ENCODE data around the gene THEMIS.

THEMIS gene

DNA sequence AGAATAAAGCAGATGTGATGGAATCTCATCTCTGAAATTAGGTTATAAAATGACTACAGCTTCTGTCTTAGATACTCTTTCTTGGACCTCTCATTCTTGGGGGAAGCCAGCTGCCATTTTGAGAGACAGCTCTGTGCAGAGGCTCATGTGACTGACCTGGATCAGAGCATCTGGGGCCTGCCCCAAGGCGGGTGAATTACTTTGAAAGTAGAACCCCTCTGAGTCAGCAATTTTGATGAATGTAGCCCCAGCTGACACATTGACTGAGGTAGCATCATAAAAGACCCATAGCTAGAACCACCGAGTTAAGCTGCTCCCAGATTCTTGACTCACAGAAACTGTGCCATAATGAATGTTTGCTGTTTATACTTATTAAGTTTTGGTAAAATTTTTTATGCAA lies 124.5 kb downstream of the THEMIS start:
- DNase-seq (ENCODE audit: low read depth): no peak
- TF ChIP-seq, protein P1, sequence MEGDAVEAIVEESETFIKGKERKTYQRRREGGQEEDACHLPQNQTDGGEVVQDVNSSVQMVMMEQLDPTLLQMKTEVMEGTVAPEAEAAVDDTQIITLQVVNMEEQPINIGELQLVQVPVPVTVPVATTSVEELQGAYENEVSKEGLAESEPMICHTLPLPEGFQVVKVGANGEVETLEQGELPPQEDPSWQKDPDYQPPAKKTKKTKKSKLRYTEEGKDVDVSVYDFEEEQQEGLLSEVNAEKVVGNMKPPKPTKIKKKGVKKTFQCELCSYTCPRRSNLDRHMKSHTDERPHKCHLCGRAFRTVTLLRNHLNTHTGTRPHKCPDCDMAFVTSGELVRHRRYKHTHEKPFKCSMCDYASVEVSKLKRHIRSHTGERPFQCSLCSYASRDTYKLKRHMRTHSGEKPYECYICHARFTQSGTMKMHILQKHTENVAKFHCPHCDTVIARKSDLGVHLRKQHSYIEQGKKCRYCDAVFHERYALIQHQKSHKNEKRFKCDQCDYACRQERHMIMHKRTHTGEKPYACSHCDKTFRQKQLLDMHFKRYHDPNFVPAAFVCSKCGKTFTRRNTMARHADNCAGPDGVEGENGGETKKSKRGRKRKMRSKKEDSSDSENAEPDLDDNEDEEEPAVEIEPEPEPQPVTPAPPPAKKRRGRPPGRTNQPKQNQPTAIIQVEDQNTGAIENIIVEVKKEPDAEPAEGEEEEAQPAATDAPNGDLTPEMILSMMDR (conservative IDR thresholded peaks at IDR 0.05; ENCODE audit: low read depth, low read length): no peak
- no peak overlapping the region for H3K4me3 ChIP-seq (ENCODE audit: low read depth, low read length)

DNA sequence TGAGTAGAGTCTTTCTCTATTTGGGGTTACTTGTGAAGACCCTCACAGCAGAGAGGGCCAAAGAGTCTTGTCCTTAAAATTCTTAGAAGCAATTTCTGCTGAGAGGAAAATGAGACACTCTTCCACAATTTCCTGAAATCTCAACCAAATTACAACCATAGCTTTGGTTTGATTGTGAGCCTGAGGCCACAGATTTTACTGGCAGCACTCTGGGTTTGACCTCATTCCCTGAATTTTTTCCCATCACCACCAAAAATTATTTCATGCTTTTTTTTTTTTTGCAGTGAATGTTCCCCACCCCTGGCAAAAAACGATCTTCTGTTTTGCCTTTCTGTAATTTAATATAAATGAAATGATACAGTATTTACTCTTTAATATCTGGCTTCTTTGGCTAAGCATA lies 125.5 kb downstream of the THEMIS start:
- TF ChIP-seq, protein P1 (conservative IDR thresholded peaks at IDR 0.05; ENCODE audit: low read depth, low read length): no peak
- no peak for DNase-seq (ENCODE audit: low read depth)
- H3K4me3 ChIP-seq (ENCODE audit: low read depth, low read length): no peak overlapping the region

DNA sequence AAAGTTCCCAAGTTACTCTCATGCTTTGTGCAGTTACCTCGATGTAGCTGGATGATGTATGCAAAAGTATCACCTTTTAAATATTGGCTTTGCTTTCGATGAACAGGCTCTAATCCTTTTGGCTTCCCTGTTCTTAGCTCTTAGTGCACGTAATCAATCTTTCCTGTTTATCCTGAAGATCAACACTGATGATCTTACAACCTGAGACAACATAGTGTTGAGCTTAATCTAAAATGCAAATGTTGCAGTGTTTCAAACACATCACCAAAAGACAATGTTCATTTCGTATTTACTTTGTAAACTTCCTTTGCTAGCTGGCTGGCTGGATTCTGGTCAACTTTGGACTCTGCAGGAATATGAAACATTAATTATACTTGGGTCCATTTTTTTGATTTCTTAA lies 132.1 kb downstream of the THEMIS start:
- no peak for DNase-seq (ENCODE audit: low read depth)
- TF ChIP-seq, protein P1 (conservative IDR thresholded peaks at IDR 0.05; ENCODE audit: low read depth, low read length): no peak
- H3K4me3 ChIP-seq (ENCODE audit: low read depth, low read length): no peak overlapping the region

DNA sequence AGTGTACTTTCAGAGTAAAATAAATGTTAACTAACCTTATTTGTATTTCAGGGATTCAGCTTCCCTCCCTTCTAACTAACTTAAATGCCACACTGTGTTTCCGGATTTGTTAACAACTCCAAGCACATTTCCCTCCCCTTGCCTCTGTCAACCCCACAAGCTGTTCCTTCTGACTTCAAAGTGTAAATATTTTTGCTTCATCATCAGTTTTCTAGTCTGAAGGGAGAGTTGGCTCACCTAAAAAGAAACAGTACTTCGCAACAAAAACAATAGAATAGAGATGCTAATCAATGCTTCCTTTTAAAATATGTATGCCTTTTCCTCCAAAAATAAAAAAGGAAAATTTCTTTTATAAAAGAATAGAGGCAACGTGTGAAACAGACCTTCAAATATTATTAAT lies 132.6 kb downstream of the THEMIS start:
- TF ChIP-seq, protein P1 (conservative IDR thresholded peaks at IDR 0.05; ENCODE audit: low read depth, low read length): no peak
- no peak overlapping the region for H3K4me3 ChIP-seq (ENCODE audit: low read depth, low read length)
- DNase-seq (ENCODE audit: low read depth): no peak

DNA sequence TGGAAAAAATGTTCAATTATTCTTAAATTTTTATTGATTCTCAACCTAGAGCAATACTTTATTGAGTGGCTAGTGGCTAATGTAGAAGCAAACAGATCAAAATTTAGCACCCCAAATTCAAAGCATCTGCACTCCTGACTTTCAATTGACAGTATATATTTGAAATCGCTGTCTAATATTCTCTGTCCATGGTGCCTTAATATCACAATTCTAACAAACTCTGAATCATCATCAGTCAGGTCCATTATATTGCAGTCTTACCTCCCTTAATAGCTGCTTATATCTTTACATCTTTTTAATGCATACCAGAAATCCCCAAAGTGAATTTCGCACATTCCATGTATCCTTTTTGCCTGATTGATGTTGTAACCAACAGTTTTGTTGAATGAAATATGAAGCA lies 134.9 kb downstream of the THEMIS start:
- no peak for DNase-seq (ENCODE audit: low read depth)
- TF ChIP-seq, protein P1 (conservative IDR thresholded peaks at IDR 0.05; ENCODE audit: low read depth, low read length): no peak
- no peak overlapping the region for H3K4me3 ChIP-seq (ENCODE audit: low read depth, low read length)

DNA sequence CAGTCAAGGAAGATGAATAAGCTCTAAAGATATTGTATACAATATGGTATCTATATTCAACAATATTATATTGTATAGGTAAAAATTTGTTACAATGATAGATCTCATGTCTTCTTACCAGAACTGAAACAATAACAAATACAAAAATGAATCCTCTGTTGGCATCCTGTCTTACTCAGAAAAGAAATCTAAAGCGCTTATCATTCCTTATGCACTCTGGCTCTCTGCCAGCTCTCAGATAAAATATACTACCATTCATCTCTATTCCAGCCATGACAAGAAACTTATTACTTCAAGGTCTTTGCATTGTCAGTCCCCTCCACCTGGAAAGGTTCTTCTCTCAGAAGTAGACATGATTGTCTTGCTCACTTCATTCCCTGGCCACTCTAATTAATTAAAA lies 138.6 kb downstream of the THEMIS start:
- H3K4me3 ChIP-seq (ENCODE audit: low read depth, low read length): no peak overlapping the region
- TF ChIP-seq, protein P1 (conservative IDR thresholded peaks at IDR 0.05; ENCODE audit: low read depth, low read length): no peak
- DNase-seq (ENCODE audit: low read depth): no peak

DNA sequence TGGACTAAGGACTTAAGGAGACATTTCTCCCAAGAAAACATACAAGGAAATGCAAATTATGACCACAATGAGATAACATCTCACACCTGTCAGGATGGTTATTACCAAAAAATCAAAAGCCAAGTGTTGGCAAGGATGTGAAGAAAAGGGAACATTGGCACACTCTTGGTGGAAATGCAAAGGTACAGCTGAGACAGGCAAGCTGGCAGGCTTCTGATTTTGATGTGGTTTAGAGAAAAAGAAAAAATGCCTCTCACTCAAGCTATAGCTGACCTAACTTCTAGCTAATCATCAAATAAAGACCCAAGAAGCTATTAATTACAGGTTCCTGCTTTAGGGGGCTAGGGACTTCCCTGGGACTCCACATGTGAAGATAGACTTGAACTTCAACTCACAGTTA lies 139.8 kb downstream of the THEMIS start:
- TF ChIP-seq, protein P1 (conservative IDR thresholded peaks at IDR 0.05; ENCODE audit: low read depth, low read length): no peak
- DNase-seq (ENCODE audit: low read depth): no peak
- no peak overlapping the region for H3K4me3 ChIP-seq (ENCODE audit: low read depth, low read length)
